TTC549 (cell line): ENCODE results near the gene GATC.
"Not testable (repeated sequence)": the region's sequence is repeated elsewhere in the genome, so short reads cannot be mapped to it uniquely, and the experiment has no call there.

Experiments
- FAIRE-seq: peaks from 2 replicates; lab custom pipeline; 2012; peaks lifted over from hg19 to GRCh38; lab: Jason Lieb, UNC

GATC gene

DNA sequence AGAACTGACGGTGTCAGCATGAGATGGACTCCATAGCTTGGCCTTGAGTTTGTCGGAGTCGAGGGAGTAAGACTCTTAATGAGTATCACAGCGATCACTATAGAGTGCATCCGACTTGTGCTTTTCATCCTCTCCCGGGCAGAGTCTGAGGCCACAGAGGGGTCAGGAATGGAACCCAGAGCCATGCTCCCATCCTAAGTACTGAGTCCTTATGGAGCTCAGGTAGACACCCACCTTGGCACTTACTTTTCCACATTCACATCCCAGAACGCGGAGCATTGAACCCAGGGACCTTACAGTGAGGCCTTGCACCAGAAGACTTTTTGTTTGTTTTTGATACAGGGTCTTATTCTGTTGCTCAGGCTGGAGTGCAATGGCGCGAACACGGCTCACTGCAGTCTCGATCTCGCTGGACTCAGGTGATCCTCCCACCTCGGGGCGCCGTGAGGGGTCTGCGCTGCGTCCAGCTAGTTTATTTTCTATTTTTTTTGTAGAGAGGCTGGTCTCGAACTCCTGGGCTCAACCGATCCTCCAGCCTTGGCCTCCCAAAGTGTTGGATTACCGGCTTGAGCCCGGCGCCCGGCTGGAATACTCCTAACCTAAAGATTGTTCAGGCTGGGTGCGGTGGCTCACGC, 24.0 kb downstream of the GATC start:
- no peak for FAIRE-seq

- no peak for FAIRE-seq
Measured at GRCh38 chr12:120472521-120472920, 26.3 kb downstream of the GATC start.

DNA sequence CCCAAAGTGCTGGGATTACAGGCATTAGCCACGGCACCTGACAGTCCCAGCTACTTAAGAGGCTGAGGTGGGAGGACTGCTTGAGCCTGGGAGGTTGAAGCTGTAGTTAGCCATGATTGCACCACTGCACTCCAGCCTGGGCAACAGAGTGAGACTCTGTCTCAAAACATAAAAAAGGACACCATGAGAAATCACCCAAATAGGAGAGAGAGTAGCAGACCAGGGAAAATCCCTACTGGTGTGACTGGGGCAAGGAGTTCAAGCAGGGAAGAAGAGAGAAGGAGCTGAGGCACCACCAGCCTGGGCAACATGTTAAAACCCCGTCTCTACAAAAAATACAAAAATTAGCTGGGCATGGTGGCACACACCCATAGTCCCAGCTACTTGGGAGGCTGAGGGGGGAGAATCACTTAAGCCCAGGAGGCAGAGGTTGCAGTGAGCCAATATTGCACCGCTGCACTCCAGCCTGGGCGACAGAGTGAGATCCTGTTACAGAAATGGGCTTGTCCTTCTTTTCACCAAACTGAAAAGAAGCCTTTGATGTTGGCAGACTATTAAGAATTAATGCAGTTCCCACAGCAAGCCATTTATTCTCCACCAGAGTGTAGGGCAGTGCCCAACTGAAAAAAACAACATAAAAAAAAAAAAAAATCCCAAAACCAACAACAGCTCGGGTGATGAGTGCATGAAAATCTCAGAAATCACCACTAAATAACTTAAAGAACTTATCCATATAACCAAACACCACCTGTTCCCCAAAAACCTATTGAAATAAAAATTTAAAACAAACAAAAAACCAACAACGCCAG, 27.8 kb downstream of the GATC start:
- FAIRE-seq, result no peak

DNA sequence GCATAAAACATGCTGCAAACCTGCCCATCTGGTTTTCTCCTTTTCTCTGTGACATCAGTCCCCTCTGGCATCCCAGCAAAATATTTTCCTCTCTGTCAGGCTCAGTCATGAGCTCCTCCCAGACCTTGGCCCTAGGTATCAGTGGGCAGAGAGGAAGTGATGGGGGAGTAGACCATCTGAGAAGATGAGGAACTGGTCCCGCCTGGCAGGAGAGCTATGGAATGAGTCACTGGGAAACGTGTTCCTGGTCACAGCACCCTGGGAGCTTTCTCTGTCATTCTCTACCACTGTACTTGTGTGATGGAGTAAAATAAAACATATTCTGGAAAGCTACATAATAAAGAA, 28.3 kb downstream of the GATC start:
- no peak for FAIRE-seq

- FAIRE-seq, result no peak
Measured at GRCh38 chr12:120475643-120476042, 29.4 kb downstream of the GATC start.

DNA sequence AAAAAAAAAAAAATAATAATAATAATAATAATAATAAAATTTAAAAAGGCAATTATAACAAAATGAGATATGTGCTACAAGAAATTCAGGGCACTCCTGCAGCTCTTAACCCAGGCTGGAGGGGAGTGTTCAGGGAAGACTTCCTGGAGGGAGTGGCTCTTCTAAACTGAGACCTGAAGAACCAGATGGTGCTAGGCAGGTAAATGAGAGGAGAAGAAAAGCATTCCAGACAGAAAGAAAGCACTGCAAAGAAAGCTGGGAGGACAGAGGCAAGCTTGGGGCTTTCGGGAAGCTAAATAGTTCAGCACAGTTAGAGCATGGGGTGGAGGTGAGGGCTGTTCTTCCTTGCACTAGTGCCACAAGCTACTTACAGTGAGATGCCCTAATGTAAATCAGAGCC, 33.2 kb downstream of the GATC start:
- no peak for FAIRE-seq

DNA sequence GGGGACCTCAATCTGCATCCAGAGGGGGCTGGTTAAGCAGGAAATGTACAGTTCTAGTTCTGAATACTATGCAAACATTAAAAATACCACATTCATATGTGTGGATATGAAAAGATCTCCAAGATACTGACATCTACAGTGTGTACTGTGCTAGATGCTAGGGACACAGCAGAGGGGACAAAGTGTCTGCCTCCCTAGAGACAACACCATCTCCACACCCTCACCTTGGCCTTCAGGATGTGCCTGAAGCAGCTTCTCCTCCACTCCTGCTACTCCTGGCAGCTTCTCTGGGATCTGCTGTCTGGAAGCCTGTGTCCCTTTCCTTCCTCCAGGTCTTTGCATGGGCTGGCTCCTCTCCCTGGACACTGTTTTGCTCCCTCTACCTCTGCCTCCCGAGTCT, 34.0 kb downstream of the GATC start:
- FAIRE-seq, result no peak

GRCh38 chr12:120481022-120481767, 35.0 kb downstream of the GATC start:
- FAIRE-seq, result no peak

DNA sequence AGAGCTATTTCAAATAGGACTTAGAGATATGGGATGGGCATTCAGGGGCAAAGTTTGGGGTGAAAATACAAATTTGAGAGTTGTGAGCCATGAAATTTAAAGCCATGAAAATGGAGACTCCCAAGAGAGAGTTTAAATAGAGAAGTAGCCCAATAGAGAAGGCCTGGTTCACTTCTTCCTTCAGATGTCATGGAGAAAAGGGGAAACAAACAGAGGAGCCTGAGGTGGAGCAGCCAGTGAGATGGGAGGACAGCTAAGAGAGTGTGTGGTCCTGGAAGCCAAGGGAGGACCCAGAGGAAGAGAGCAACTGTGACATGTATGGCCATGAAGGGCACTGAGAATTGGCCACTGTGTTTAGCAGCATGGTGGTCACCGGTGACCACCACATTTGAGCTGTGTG, 37.4 kb downstream of the GATC start:
- no peak for FAIRE-seq

DNA sequence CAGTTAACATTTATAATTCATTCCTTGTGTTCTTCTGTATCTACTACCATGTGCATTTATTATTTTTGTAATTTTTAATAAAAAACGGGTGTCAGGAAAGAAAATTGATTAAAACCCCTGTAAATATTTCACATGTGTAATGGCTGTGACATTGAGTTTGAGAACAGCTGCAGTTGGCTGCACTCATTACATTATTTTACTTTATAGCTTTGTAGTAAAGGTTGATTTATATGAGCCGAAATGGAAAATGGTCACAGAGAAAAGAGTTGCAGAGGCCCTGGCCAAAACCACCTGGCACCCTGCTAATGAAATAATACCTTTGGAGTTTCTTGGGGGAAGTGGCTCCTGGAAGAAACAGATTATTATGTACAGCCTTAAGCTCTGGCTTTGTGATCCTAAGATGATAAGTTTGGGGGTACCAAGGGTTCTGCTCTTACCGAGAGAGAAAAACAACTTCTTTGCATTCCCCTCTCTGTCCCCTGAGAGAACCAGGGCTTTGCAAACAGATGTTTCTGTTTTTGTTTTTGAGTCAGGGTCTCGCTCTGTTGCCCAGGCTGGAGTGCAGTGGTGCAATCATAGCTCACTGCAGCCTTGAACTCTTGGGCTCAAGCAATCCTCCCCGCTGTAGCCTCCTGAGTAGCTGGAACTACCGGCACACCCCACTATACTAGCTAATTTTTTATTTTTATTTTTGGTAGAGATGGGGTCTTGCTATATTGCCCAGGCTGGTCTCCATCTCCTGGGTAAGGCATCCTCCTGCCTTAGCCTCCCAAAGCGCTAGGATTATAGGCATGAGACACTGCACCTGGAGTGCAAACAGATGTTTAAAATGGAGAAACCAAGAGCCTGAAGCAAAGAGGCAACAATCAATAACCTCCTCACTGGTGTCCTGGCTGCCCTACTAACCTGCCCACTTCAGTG, 40.0 kb downstream of the GATC start:
- FAIRE-seq, result no peak

- FAIRE-seq, result not testable (repeated sequence)
Measured at GRCh38 chr12:120487552-120487951, 41.3 kb downstream of the GATC start.

GRCh38 chr12:120488057-120488640, 41.9 kb downstream of the GATC start:
- no peak for FAIRE-seq

GRCh38 chr12:120489018-120489417, 42.8 kb downstream of the GATC start:
- no peak for FAIRE-seq

DNA sequence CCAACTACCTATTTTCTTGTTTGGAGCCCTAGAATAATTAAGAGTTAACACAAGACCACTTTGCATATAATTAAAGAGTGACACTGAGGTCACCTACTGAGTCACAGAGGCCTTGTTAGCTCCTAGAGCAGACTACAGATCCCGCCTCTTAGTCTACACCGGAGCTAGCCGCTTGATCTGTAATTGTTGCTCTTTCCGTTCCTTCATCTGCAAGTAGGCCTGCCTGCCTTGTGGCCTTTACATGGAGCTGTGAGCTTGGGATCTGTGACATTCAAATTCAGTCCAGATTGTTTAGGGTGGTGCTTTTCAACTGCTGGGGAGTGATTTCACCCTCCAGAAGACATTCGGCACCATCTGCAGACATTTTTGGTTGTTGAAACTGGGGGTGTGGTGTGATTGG, 44.1 kb downstream of the GATC start:
- no peak for FAIRE-seq

- FAIRE-seq, result no peak
Measured at GRCh38 chr12:120490833-120491512, 44.7 kb downstream of the GATC start.

DNA sequence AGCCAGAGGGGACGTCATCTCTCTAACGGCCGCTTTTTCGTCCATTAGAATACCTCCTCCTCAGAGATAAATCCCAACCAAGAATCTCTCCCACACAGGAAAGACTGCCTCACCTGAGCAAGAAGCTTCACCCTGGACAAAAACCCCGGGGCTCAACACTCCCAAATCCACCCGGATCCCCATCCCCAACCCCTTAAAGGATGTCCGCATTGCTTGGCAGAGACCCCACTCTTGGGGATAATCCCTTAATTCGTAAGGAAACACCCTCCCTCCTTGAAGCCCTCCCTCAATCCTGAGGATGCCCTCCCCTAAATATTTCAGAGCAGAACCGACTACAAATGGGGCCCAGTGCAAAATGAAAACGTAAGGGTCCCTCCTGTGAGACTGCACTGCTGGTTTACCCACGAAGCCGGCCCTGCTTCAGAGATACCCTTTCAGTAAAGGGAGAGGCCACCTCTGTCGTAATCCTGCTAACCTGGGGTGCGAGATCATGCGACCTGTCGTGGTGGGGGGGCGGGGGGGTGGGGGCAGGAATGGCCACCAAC, 49.0 kb downstream of the GATC start:
- no peak for FAIRE-seq

DNA sequence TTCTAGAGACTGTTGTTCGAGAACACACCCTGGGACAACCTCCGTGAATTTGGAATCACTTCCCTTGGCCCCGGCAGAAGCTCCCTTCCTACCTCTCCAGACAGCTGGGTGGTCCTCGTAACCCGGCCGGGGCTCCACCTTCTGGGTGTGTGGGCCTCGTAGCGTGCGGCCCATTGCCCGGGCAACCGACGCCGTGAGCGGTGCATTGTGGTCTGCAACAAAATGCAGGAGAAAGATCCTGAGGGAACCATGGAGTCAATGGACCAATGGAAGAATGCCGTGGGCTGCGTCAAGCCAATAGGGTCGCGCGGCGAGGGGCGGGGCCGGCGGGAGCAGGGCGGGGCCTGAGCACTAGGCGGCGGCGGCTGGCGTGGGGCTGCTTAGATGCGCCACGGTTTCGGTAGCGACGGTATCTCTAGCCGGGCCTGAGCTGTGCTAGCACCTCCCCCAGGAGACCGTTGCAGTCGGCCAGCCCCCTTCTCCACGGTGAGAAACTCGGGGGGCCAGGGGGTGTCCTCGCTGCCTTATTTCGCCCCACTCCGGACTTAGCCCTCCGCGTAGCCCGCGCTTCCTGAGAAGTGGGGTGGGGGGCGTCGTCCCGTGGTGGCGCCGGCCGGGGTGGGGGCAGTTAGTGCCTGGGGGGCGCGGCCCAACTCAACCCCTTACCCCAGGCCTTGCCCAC, 49.6 kb downstream of the GATC start, which contains the start of gene DYNLL1:
TSS of gene DYNLL1 (plus strand) at position 383 of the 682 bp plus-strand sequence. CDS start 309 bp downstream, outside the sequence.
- FAIRE-seq, result peak; percentile 5

DNA sequence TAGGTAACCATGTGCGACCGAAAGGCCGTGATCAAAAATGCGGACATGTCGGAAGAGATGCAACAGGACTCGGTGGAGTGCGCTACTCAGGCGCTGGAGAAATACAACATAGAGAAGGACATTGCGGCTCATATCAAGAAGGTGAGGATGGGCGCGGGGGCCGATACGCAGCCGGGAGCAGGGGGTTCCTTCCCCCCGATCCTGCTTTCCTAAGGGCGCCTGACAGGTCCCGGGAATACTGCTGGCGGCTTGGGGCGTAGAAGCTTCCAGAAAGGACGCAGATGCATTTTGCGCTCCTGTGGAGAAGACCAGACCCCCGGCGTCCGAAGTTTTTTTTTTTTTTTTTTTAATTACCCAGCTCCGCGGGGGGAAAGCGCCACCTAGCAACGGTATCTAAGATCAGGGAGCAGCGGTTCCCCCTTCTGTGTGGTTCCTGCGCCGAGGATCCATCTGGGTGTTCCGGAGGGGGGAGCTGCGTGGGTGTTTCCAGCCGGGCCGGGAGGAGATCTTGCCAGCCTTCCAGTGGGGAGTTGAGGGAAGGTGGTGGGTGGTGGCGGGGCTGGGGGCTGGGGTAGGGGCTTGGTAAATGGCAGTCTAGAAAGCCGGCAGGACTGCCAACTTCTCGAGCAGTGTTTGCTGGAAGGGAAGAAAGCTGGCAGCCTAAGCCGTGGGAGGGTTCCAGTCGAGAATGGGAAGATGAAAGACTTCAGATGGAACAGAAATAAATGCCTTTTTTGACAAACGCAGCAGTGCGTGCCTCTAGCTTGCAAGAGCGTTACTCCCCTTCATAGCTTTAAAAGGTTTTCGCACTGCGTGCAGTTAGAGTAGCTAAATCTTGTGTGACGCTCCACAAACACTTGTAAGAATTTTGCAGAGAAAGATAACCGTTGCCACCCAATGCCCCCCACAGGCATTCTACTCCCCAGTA, 50.4 kb downstream of the GATC start:
- no peak for FAIRE-seq

- FAIRE-seq, result no peak
Measured at GRCh38 chr12:120497524-120498150, 51.4 kb downstream of the GATC start.
